Activated CD4-positive, alpha-beta memory T cell treated with anti-CD3 and anti-CD28 coated beads for 36 hours (primary cell): ENCODE measurements around the gene CACNA1A. TPM values are rescaled to one million over a fixed set of nuclear protein-coding genes. Genes with fewer than 3 reads are reported as not detected.
"Not testable (repeated sequence)": the region's sequence is repeated elsewhere in the genome, so short reads cannot be mapped to it uniquely, and the experiment has no call there.

Source experiments
- CTCF ChIA-PET: fragments of 350-600 bp; sonication (Branson Sonifier 250); formaldehyde crosslinking; loops from one replicate; lab custom pipeline; 2021; ENCODE audit warnings: antibody characterized with exemption, inconsistent platforms; lab: Charles Lee
- POLR2A ChIA-PET: fragments of 350-600 bp; sonication (Branson Sonifier 250); formaldehyde crosslinking; loops from one replicate; lab custom pipeline; 2021; ENCODE audit warnings: antibody characterized with exemption; lab: Charles Lee
- DNase-seq: peaks from one replicate; pipeline ENCODE4 v3.0.0-alpha.2; 2020
- H3K27ac Mint-ChIP-seq: one replicate; pipeline ENCODE4 v1.8.0; 2021; ENCODE audit warnings: mixed read lengths
- H3K27me3 Mint-ChIP-seq: one replicate; pipeline ENCODE4 v1.8.0; 2021; ENCODE audit warnings: mixed read lengths
- H3K36me3 Mint-ChIP-seq: one replicate; pipeline ENCODE4 v1.8.0; 2021; ENCODE audit warnings: mixed read lengths
- H3K4me1 Mint-ChIP-seq: one replicate; pipeline ENCODE4 v1.8.0; 2021; ENCODE audit warnings: low read depth, mixed read lengths
- H3K4me3 Mint-ChIP-seq: one replicate; pipeline ENCODE4 v1.8.0; 2021; ENCODE audit warnings: mild to moderate bottlenecking, mixed read lengths
- H3K9me3 Mint-ChIP-seq: one replicate; pipeline ENCODE4 v1.8.0; 2021; ENCODE audit warnings: mixed read lengths
- intact Hi-C: fragments of 100-400 bp; cut with micrococcal nuclease; formaldehyde crosslinking; loops from one replicate; pipeline ENCODE4 v1.15.1; 2023
- total RNA-seq, 2 experiments: library from RNA; stranded (reverse); gene quantifications; one replicate each; pipeline ENCODE4 v1.2.3, GENCODE V29; 2021

CACNA1A gene
- total RNA-seq, 2 experiments from 2014 or later: 0.46 to 0.74 TPM

- DNase-seq: no peak
- Mint-ChIP-seq H3K4me1 (no peaks in the 10 kb centered on the region), H3K27ac (no peak overlapping the region), H3K27me3 (peaks cover 3% of the 10 kb centered on the region), H3K9me3 (no peaks in the 10 kb centered on the region), H3K36me3 (no peaks in the 10 kb centered on the region), H3K4me3 (no peak overlapping the region)
- CTCF ChIA-PET: no interaction called here
- intact Hi-C loops: no loop called here
- POLR2A ChIA-PET: no interaction called here
Observed at GRCh38 chr19:13381827-13382632, 124.2 kb downstream of the CACNA1A start.

- Mint-ChIP-seq H3K27ac (no peak overlapping the region), H3K27me3 (peaks cover 3% of the 10 kb centered on the region), H3K36me3 (no peaks in the 10 kb centered on the region), H3K4me1 (no peaks in the 10 kb centered on the region), H3K4me3 (no peak overlapping the region), H3K9me3 (no peaks in the 10 kb centered on the region)
- POLR2A ChIA-PET: no interaction called here
- DNase-seq: no peak
- CTCF ChIA-PET: no interaction called here
- intact Hi-C loops: no loop called here
Observed at GRCh38 chr19:13376537-13376936, 129.7 kb downstream of the CACNA1A start.

GRCh38 chr19:13373599-13373998 lies 132.7 kb downstream of the CACNA1A start:
- intact Hi-C loops: no loop called here
- POLR2A ChIA-PET: no interaction called here
- CTCF ChIA-PET: interaction anchor here (1.9 kb wide), 1 partner anchor 96 kb away, joined by 5 read pairs; no protein-coding TSS in a partner anchor
- Mint-ChIP-seq H3K9me3 (no peaks in the 10 kb centered on the region), H3K36me3 (no peaks in the 10 kb centered on the region), H3K4me3 (no peak overlapping the region), H3K27me3 (peaks cover 7% of the 10 kb centered on the region), H3K4me1 (no peaks in the 10 kb centered on the region), H3K27ac (no peak overlapping the region)
- no peak for DNase-seq

GRCh38 chr19:13370948-13371347 lies 135.3 kb downstream of the CACNA1A start:
- peaks cover 7% of the 10 kb centered on the region for H3K27me3 Mint-ChIP-seq
- intact Hi-C loops: no loop called here
- H3K4me1 Mint-ChIP-seq: no peaks in the 10 kb centered on the region
- ChIA-PET POLR2A (no interaction called here), CTCF (no interaction called here)
- no peaks in the 10 kb centered on the region for H3K36me3 Mint-ChIP-seq
- H3K9me3 Mint-ChIP-seq: no peaks in the 10 kb centered on the region
- no peak for DNase-seq
- no peak overlapping the region for H3K27ac Mint-ChIP-seq
- no peak overlapping the region for H3K4me3 Mint-ChIP-seq

GRCh38 chr19:13366529-13367143 lies 139.6 kb downstream of the CACNA1A start:
- ChIA-PET CTCF (no interaction called here), POLR2A (no interaction called here)
- peaks cover 16% of the 10 kb centered on the region for H3K27me3 Mint-ChIP-seq
- no peak overlapping the region for H3K27ac Mint-ChIP-seq
- no peaks in the 10 kb centered on the region for H3K9me3 Mint-ChIP-seq
- H3K36me3 Mint-ChIP-seq: no peaks in the 10 kb centered on the region
- DNase-seq: no peak
- H3K4me3 Mint-ChIP-seq: no peak overlapping the region
- intact Hi-C loops: no loop called here
- no peaks in the 10 kb centered on the region for H3K4me1 Mint-ChIP-seq

- Mint-ChIP-seq H3K9me3 (peaks cover 11% of the 10 kb centered on the region), H3K36me3 (no peaks in the 10 kb centered on the region), H3K27ac (no peak overlapping the region), H3K27me3 (peaks cover 10% of the 10 kb centered on the region), H3K4me1 (no peaks in the 10 kb centered on the region), H3K4me3 (no peak overlapping the region)
- no peak for DNase-seq
- CTCF ChIA-PET: no interaction called here
- POLR2A ChIA-PET: no interaction called here
- intact Hi-C loops: no loop called here
Observed at GRCh38 chr19:13363954-13364353, 142.3 kb downstream of the CACNA1A start.

- POLR2A ChIA-PET: no interaction called here
- Mint-ChIP-seq H3K9me3 (peaks cover 11% of the 10 kb centered on the region), H3K4me1 (no peaks in the 10 kb centered on the region), H3K27me3 (peaks cover 10% of the 10 kb centered on the region), H3K27ac (no peak overlapping the region), H3K36me3 (no peaks in the 10 kb centered on the region), H3K4me3 (no peak overlapping the region)
- intact Hi-C loops: no loop called here
- CTCF ChIA-PET: no interaction called here
- DNase-seq: no peak
Observed at GRCh38 chr19:13363245-13363644, 143.0 kb downstream of the CACNA1A start.

GRCh38 chr19:13362668-13363067 lies 143.6 kb downstream of the CACNA1A start:
- DNase-seq: no peak
- H3K27ac Mint-ChIP-seq: no peak overlapping the region
- H3K27me3 Mint-ChIP-seq: peaks cover 13% of the 10 kb centered on the region
- intact Hi-C loops: no loop called here
- POLR2A ChIA-PET: no interaction called here
- H3K4me3 Mint-ChIP-seq: no peak overlapping the region
- peaks cover 11% of the 10 kb centered on the region for H3K9me3 Mint-ChIP-seq
- no peaks in the 10 kb centered on the region for H3K4me1 Mint-ChIP-seq
- CTCF ChIA-PET: no interaction called here
- H3K36me3 Mint-ChIP-seq: no peaks in the 10 kb centered on the region

GRCh38 chr19:13361726-13362125 lies 144.6 kb downstream of the CACNA1A start:
- CTCF ChIA-PET: not testable (repeated sequence)

GRCh38 chr19:13356686-13357280 lies 149.5 kb downstream of the CACNA1A start:
- DNase-seq: no peak
- H3K27ac Mint-ChIP-seq: no peak overlapping the region
- intact Hi-C loops: no loop called here
- POLR2A ChIA-PET: no interaction called here
- peaks cover 24% of the 10 kb centered on the region for H3K27me3 Mint-ChIP-seq
- H3K4me3 Mint-ChIP-seq: no peak overlapping the region
- no peaks in the 10 kb centered on the region for H3K4me1 Mint-ChIP-seq
- H3K9me3 Mint-ChIP-seq: peaks cover 11% of the 10 kb centered on the region
- no peaks in the 10 kb centered on the region for H3K36me3 Mint-ChIP-seq
- CTCF ChIA-PET: interaction anchor here (1.0 kb wide), 1 partner anchor 140 kb away, joined by 3 read pairs; no protein-coding TSS in a partner anchor

More at GRCh38 chr19:13361726-13362125, 144.6 kb downstream of the CACNA1A start:
- Mint-ChIP-seq H3K27me3 (peaks cover 20% of the 10 kb centered on the region), H3K9me3 (peaks cover 11% of the 10 kb centered on the region)
- H3K4me3 Mint-ChIP-seq, H3K27ac Mint-ChIP-seq, POLR2A ChIA-PET, DNase-seq, H3K36me3 Mint-ChIP-seq, intact Hi-C loops, H3K4me1 Mint-ChIP-seq: not testable (repeated sequence)

GRCh38 chr19:13356185-13356584 lies 150.1 kb downstream of the CACNA1A start:
- H3K36me3 Mint-ChIP-seq: no peaks in the 10 kb centered on the region
- peaks cover 21% of the 10 kb centered on the region for H3K27me3 Mint-ChIP-seq
- ChIA-PET CTCF (no interaction called here), POLR2A (no interaction called here)
- peaks cover 11% of the 10 kb centered on the region for H3K9me3 Mint-ChIP-seq
- H3K4me3 Mint-ChIP-seq: no peak overlapping the region
- H3K27ac Mint-ChIP-seq: no peak overlapping the region
- no peak for DNase-seq
- H3K4me1 Mint-ChIP-seq: no peaks in the 10 kb centered on the region
- intact Hi-C loops: no loop called here

- Mint-ChIP-seq H3K9me3 (peaks cover 16% of the 10 kb centered on the region), H3K27ac (no peak overlapping the region), H3K4me3 (no peak overlapping the region), H3K36me3 (no peaks in the 10 kb centered on the region), H3K27me3 (peaks cover 21% of the 10 kb centered on the region), H3K4me1 (no peaks in the 10 kb centered on the region)
- intact Hi-C loops: no loop called here
- POLR2A ChIA-PET: no interaction called here
- no peak for DNase-seq
- CTCF ChIA-PET: no interaction called here
Observed at GRCh38 chr19:13355356-13355755, 150.9 kb downstream of the CACNA1A start.
